ENCODE results near the gene ADAMTS16.

Gene ADAMTS16

DNA sequence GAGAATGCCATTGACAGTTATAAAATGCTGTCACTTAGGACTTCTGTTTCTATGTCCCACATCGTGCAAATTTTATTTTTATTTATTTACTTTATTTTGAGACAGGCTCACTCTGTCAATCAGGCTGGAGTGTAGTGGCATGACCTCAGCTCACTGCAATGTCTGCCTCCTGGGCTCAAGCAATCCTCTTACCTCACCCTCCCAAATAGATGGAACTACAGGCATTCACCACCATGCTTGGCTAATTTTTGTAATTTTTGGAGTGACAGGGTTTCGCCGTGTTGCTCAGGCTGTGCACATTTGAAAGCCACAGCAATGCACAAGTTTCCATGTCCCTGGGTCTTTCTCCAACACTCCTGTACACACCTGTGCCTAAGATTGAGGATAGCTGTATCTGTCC, 51.8 kb downstream of the ADAMTS16 start:
- TF ChIP-seq TAF1 (IDR thresholded peaks at IDR 0.05; ENCODE audit: low read depth, low read length) (no peak), POLR2A (IDR thresholded peaks at IDR 0.05; ENCODE audit: low read depth, low read length) (no peak), PAX5 (IDR thresholded peaks at IDR 0.05; ENCODE audit: insufficient read depth, low read length, severe bottlenecking) (no peak), POU2F2 (IDR thresholded peaks at IDR 0.05; ENCODE audit: low read depth, low read length) (no peak)
- FAIRE-seq (no peak), DNase-seq (ENCODE audit: insufficient read length, low spot score) (no peak)

GRCh38 chr5:5192681-5193080, 52.6 kb downstream of the ADAMTS16 start:
- FAIRE-seq (no peak), DNase-seq (ENCODE audit: insufficient read length, low spot score) (no peak)
- no peak for TF ChIP-seq SPI1 (IDR thresholded peaks at IDR 0.05; ENCODE audit: low read depth, low read length)
- no peak for TF ChIP-seq TAF1 (IDR thresholded peaks at IDR 0.05; ENCODE audit: low read depth, low read length)
- no peak for TF ChIP-seq PAX5 (IDR thresholded peaks at IDR 0.05; ENCODE audit: insufficient read depth, low read length, severe bottlenecking)
- TF ChIP-seq POU2F2 (IDR thresholded peaks at IDR 0.05; ENCODE audit: low read depth, low read length), result no peak
- TF ChIP-seq POLR2AphosphoS5 (IDR thresholded peaks at IDR 0.05; ENCODE audit: low read depth, low read length), result no peak
- no peak for TF ChIP-seq POLR2A (IDR thresholded peaks at IDR 0.05; ENCODE audit: low read depth, low read length)

DNA sequence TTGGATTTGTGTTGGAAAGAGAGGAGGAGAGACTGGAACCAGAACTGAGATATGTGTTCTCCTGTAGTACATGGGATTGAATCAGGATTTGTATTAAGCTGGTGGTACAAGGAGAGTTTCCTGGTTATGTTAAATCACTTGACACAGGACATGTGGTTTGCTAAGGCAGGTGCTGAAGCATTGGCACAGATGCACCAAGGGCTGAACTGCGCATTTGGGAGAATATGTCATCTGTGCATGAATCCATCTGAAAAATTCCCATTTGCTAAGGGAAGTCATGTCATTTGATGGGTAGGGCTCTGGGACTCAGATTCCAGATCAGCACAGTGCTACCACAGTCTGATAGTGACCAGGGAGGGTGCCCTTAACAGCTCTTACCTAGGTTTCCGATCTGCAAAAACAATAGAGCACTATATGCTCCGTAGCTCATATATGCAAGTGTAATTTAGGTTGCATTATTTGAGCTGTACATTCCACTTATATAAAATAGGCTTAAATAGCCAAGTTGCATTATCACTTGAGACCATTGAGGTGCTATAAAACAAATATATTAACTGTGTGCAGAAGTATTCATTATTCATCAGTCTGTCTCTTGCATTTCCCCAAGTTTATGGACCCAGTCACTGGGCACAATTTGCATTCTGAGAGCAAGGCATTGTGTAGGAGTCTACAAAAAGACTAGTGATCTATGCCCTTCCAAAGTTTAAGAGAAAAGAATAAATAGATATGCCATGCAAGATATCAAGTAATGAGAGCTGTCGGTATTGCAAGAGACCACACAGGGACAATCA, 55.2 kb downstream of the ADAMTS16 start:
- DNase-seq (ENCODE audit: insufficient read length, low spot score), result no peak
- FAIRE-seq, result no peak
- TF ChIP-seq POLR2AphosphoS5 (IDR thresholded peaks at IDR 0.05; ENCODE audit: low read depth, low read length) (no peak), PAX5 (IDR thresholded peaks at IDR 0.05; ENCODE audit: insufficient read depth, low read length, severe bottlenecking) (no peak), TAF1 (IDR thresholded peaks at IDR 0.05; ENCODE audit: low read depth, low read length) (no peak), POU2F2 (IDR thresholded peaks at IDR 0.05; ENCODE audit: low read depth, low read length) (no peak), SPI1 (IDR thresholded peaks at IDR 0.05; ENCODE audit: low read depth, low read length) (no peak), POLR2A (IDR thresholded peaks at IDR 0.05; ENCODE audit: low read depth, low read length) (no peak)

DNA sequence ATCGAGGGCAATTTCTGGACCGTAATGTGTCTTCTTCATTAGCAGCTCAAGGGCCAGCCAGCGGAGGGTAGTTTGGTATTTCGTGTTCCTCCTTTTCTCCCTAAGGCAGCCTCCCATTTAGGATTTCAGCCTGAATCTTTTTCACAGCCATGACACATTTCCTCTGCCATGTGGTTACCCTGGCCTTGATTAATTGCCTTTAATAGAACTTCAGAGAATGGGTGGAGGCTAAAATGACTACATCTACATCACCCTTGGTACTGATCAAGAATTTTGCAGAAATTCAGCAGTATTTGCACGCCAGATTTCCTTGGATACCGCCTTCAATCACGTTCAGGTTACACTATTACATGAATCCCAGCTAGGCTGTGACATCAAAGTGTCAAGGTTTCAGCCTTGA, 58.0 kb downstream of the ADAMTS16 start:
- TF ChIP-seq POU2F2 (IDR thresholded peaks at IDR 0.05; ENCODE audit: low read depth, low read length) (no peak), POLR2AphosphoS5 (IDR thresholded peaks at IDR 0.05; ENCODE audit: low read depth, low read length) (no peak), SPI1 (IDR thresholded peaks at IDR 0.05; ENCODE audit: low read depth, low read length) (no peak), PAX5 (IDR thresholded peaks at IDR 0.05; ENCODE audit: insufficient read depth, low read length, severe bottlenecking) (no peak), TAF1 (IDR thresholded peaks at IDR 0.05; ENCODE audit: low read depth, low read length) (no peak)
- FAIRE-seq (no peak), DNase-seq (ENCODE audit: insufficient read length, low spot score) (no peak)

DNA sequence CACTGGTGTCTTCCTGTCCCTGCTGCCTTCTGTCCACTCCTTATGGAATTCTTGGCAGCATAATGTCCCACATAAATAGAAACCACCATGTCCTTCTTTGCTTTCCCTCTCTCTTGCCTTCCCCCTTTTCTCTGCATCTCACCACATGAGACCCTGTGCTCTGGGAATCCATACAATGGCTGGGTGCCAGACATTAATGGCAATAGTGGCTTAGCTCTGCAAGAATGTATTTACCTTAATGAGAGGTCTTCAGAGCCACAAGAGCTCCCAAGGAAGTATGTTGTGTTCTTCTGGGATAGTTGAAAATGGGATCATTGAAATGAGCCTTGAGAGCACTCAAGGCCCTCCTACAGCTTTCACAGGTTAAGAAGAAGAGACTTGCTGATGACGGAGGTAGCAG, 58.7 kb downstream of the ADAMTS16 start:
- FAIRE-seq, result no peak
- DNase-seq (ENCODE audit: insufficient read length, low spot score), result no peak
- TF ChIP-seq TAF1 (IDR thresholded peaks at IDR 0.05; ENCODE audit: low read depth, low read length) (no peak), POLR2A (IDR thresholded peaks at IDR 0.05; ENCODE audit: low read depth, low read length) (no peak), POU2F2 (IDR thresholded peaks at IDR 0.05; ENCODE audit: low read depth, low read length) (no peak), POLR2AphosphoS5 (IDR thresholded peaks at IDR 0.05; ENCODE audit: low read depth, low read length) (no peak), PAX5 (IDR thresholded peaks at IDR 0.05; ENCODE audit: insufficient read depth, low read length, severe bottlenecking) (no peak), SPI1 (IDR thresholded peaks at IDR 0.05; ENCODE audit: low read depth, low read length) (no peak)

GRCh38 chr5:5199495-5199894, 59.4 kb downstream of the ADAMTS16 start:
- FAIRE-seq, result no peak

DNA sequence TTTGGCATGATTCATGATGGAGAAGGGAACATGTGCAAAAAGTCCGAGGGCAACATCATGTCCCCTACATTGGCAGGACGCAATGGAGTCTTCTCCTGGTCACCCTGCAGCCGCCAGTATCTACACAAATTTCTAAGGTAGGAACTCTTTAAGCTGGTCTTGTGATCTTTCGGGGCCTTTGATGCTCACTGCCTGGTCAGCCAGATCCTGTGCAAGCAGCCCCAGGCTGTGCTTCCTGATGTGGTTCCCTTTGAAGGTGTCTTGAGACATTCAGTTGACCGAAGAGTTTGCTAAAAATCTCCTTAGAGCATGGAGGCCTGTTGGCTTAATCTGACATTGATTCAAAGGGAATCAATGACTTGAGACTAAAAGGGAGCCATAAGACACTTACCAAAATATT, 60.0 kb downstream of the ADAMTS16 start:
- TF ChIP-seq SPI1 (IDR thresholded peaks at IDR 0.05; ENCODE audit: low read depth, low read length), result no peak
- no peak for TF ChIP-seq TAF1 (IDR thresholded peaks at IDR 0.05; ENCODE audit: low read depth, low read length)
- no peak for TF ChIP-seq PAX5 (IDR thresholded peaks at IDR 0.05; ENCODE audit: insufficient read depth, low read length, severe bottlenecking)
- no peak for TF ChIP-seq POLR2A (IDR thresholded peaks at IDR 0.05; ENCODE audit: low read depth, low read length)
- TF ChIP-seq POLR2AphosphoS5 (IDR thresholded peaks at IDR 0.05; ENCODE audit: low read depth, low read length), result no peak
- TF ChIP-seq POU2F2 (IDR thresholded peaks at IDR 0.05; ENCODE audit: low read depth, low read length), result no peak
- DNase-seq (ENCODE audit: insufficient read length, low spot score) (no peak), FAIRE-seq (no peak)

More at GRCh38 chr5:5199495-5199894, 59.4 kb downstream of the ADAMTS16 start:
- no peak for DNase-seq (ENCODE audit: insufficient read length, low spot score)
- no peak for TF ChIP-seq SPI1 (IDR thresholded peaks at IDR 0.05; ENCODE audit: low read depth, low read length)
- no peak for TF ChIP-seq TAF1 (IDR thresholded peaks at IDR 0.05; ENCODE audit: low read depth, low read length)
- no peak for TF ChIP-seq POU2F2 (IDR thresholded peaks at IDR 0.05; ENCODE audit: low read depth, low read length)
- TF ChIP-seq POLR2A (IDR thresholded peaks at IDR 0.05; ENCODE audit: low read depth, low read length), result no peak
- no peak for TF ChIP-seq PAX5 (IDR thresholded peaks at IDR 0.05; ENCODE audit: insufficient read depth, low read length, severe bottlenecking)
- TF ChIP-seq POLR2AphosphoS5 (IDR thresholded peaks at IDR 0.05; ENCODE audit: low read depth, low read length), result no peak

GRCh38 chr5:5202321-5202720, 62.2 kb downstream of the ADAMTS16 start:
- DNase-seq (ENCODE audit: insufficient read length, low spot score) (no peak), FAIRE-seq (no peak)
- TF ChIP-seq POU2F2 (IDR thresholded peaks at IDR 0.05; ENCODE audit: low read depth, low read length) (no peak), POLR2AphosphoS5 (IDR thresholded peaks at IDR 0.05; ENCODE audit: low read depth, low read length) (no peak), PAX5 (IDR thresholded peaks at IDR 0.05; ENCODE audit: insufficient read depth, low read length, severe bottlenecking) (no peak), SPI1 (IDR thresholded peaks at IDR 0.05; ENCODE audit: low read depth, low read length) (no peak), POLR2A (IDR thresholded peaks at IDR 0.05; ENCODE audit: low read depth, low read length) (no peak), TAF1 (IDR thresholded peaks at IDR 0.05; ENCODE audit: low read depth, low read length) (no peak)

- no peak for FAIRE-seq
- no peak for TF ChIP-seq TAF1 (IDR thresholded peaks at IDR 0.05; ENCODE audit: low read depth, low read length)
- TF ChIP-seq POLR2A (IDR thresholded peaks at IDR 0.05; ENCODE audit: low read depth, low read length), result no peak
- TF ChIP-seq POLR2AphosphoS5 (IDR thresholded peaks at IDR 0.05; ENCODE audit: low read depth, low read length), result no peak
- TF ChIP-seq PAX5 (IDR thresholded peaks at IDR 0.05; ENCODE audit: insufficient read depth, low read length, severe bottlenecking), result no peak
- no peak for TF ChIP-seq SPI1 (IDR thresholded peaks at IDR 0.05; ENCODE audit: low read depth, low read length)
- TF ChIP-seq POU2F2 (IDR thresholded peaks at IDR 0.05; ENCODE audit: low read depth, low read length), result no peak
These were observed 63.3 kb downstream of the ADAMTS16 start for GRCh38 chr5:5203451-5203850.

More at GRCh38 chr5:5203451-5203850, 63.3 kb downstream of the ADAMTS16 start:
- no peak for DNase-seq (ENCODE audit: insufficient read length, low spot score)
